HEK293 (cell line): Measurements from ENCODE around the gene RRP15.

Experiments
- CTCF ChIA-PET: fragments of 350-600 bp; formaldehyde crosslinking; extraction: SDS; loops from one replicate; lab custom pipeline; 2021; ENCODE audit warnings: antibody characterized with exemption; lab: Yijun Ruan, JAX
- POLR2A ChIA-PET: fragments of 300-600 bp; formaldehyde crosslinking; extraction: SDS; loops from one replicate; lab custom pipeline; 2020; ENCODE audit warnings: antibody characterized with exemption, inconsistent platforms; lab: Yijun Ruan, JAX
- H3K27ac ChIP-seq: fragments of 200-500 bp; sonication (Bioruptor generic); 2 replicates; pipeline ENCODE4 v1.5.1; 2014; ENCODE audit warnings: low read depth, low read length, control low read depth, inconsistent platforms; ENCODE audit errors: extremely low read depth
- H3K36me3 ChIP-seq, 2 experiments: fragments of 200-500 bp in 1 of 2; sonication (Bioruptor generic) in 1 of 2; 1 replicate in 1 of 2; 2 replicates in 1 of 2; pipeline ENCODE4 v1.5.1; 2014 to 2017; ENCODE audit warnings: inconsistent platforms in 2 of 2, low read length in 2 of 2; ENCODE audit not compliant: control insufficient read depth in 2 of 2, insufficient read depth in 1 of 2
- H3K4me1 ChIP-seq: fragments of 200-500 bp; sonication (Bioruptor generic); 2 replicates; pipeline ENCODE4 v1.5.1; 2014; ENCODE audit warnings: mild to moderate bottlenecking, low read length, inconsistent platforms; ENCODE audit not compliant: control insufficient read depth, insufficient read depth
- H3K4me3 ChIP-seq: 2 replicates; pipeline ENCODE4 v1.5.1; 2011; ENCODE audit warnings: low read depth, mild to moderate bottlenecking, control low read depth, low read length, moderate library complexity
- H3K9me3 ChIP-seq: fragments of 200-500 bp; sonication (Bioruptor generic); 2 replicates; pipeline ENCODE4 v1.5.1; 2014; ENCODE audit warnings: low read depth, low read length, inconsistent platforms; ENCODE audit not compliant: control insufficient read depth, insufficient read depth
- GFI1B ChIP-seq: fragments of 450-650 bp; formaldehyde crosslinking; IDR thresholded peaks from 2 replicates; pipeline ENCODE4 v1.5.1; 2016; ENCODE audit warnings: missing biosample characterization, missing genetic modification characterization
- GLIS1 ChIP-seq: fragments of 450-650 bp; formaldehyde crosslinking; IDR thresholded peaks from 2 replicates; pipeline ENCODE4 v1.5.1; 2016; ENCODE audit warnings: missing biosample characterization, missing genetic modification characterization
- RBAK ChIP-seq: fragments of 450-650 bp; formaldehyde crosslinking; IDR thresholded peaks from 2 replicates; pipeline ENCODE4 v1.5.1; 2016; ENCODE audit warnings: missing biosample characterization, missing genetic modification characterization
- SETDB1 ChIP-seq: IDR thresholded peaks from one replicate; pipeline ENCODE4 v1.6.1; 2017; ENCODE audit warnings: mild to moderate bottlenecking, low read length, moderate library complexity, mixed read lengths; ENCODE audit not compliant: insufficient read length
- SP3 ChIP-seq: fragments of 450-650 bp; formaldehyde crosslinking; IDR thresholded peaks from 2 replicates; pipeline ENCODE4 v1.5.1; 2016; ENCODE audit warnings: missing biosample characterization, missing genetic modification characterization
- TSHZ1 ChIP-seq: fragments of 450-650 bp; formaldehyde crosslinking; IDR thresholded peaks from 2 replicates; pipeline ENCODE4 v1.5.1; 2016; ENCODE audit warnings: missing biosample characterization, missing genetic modification characterization, borderline replicate concordance
- ZBTB10 ChIP-seq: fragments of 450-650 bp; formaldehyde crosslinking; IDR thresholded peaks from 2 replicates; pipeline ENCODE4 v1.5.1; 2016; ENCODE audit warnings: missing biosample characterization, missing genetic modification characterization
- ZEB2 ChIP-seq: fragments of 450-650 bp; formaldehyde crosslinking; IDR thresholded peaks from 2 replicates; pipeline ENCODE4 v1.5.1; 2016; ENCODE audit warnings: missing biosample characterization, missing genetic modification characterization
- ZFHX2 ChIP-seq: fragments of 450-650 bp; formaldehyde crosslinking; conservative IDR thresholded peaks from 2 replicates; pipeline ENCODE4 v1.5.1; 2016; ENCODE audit warnings: missing biosample characterization, missing genetic modification characterization
- ZFP3 ChIP-seq: fragments of 450-650 bp; formaldehyde crosslinking; IDR thresholded peaks from 2 replicates; pipeline ENCODE4 v1.5.1; 2016; ENCODE audit warnings: low read depth, missing biosample characterization, missing genetic modification characterization
- ZNF140 ChIP-seq: fragments of 450-650 bp; formaldehyde crosslinking; IDR thresholded peaks from 2 replicates; pipeline ENCODE4 v1.5.1; 2016; ENCODE audit warnings: missing biosample characterization, missing genetic modification characterization
- ZNF248 ChIP-seq: fragments of 450-650 bp; formaldehyde crosslinking; IDR thresholded peaks from 2 replicates; pipeline ENCODE4 v1.5.1; 2017; ENCODE audit warnings: missing biosample characterization, missing genetic modification characterization
- ZNF266 ChIP-seq: fragments of 450-650 bp; formaldehyde crosslinking; IDR thresholded peaks from 2 replicates; pipeline ENCODE4 v1.5.1; 2016; ENCODE audit warnings: missing biosample characterization, missing genetic modification characterization, low read depth
- ZNF341 ChIP-seq: fragments of 450-650 bp; formaldehyde crosslinking; IDR thresholded peaks from 2 replicates; pipeline ENCODE4; 2016; ENCODE audit warnings: low read depth, missing biosample characterization, missing genetic modification characterization
- ZNF423 ChIP-seq: fragments of 450-650 bp; formaldehyde crosslinking; IDR thresholded peaks from 2 replicates; pipeline ENCODE4 v1.5.1; 2016; ENCODE audit warnings: missing biosample characterization, missing genetic modification characterization
- ZNF626 ChIP-seq: fragments of 450-650 bp; sonication (Bioruptor Pico); formaldehyde crosslinking; IDR thresholded peaks from 2 replicates; pipeline ENCODE4 v1.5.1; 2018; ENCODE audit warnings: missing biosample characterization, missing genetic modification characterization, inconsistent platforms
- ZNF747 ChIP-seq: fragments of 450-650 bp; formaldehyde crosslinking; IDR thresholded peaks from 2 replicates; pipeline ENCODE4 v1.5.1; 2016; ENCODE audit warnings: missing biosample characterization, missing genetic modification characterization
- ZNF791 ChIP-seq: fragments of 450-650 bp; formaldehyde crosslinking; IDR thresholded peaks from 2 replicates; pipeline ENCODE4 v1.5.1; 2016; ENCODE audit warnings: missing biosample characterization, missing genetic modification characterization
- ZSCAN23 ChIP-seq: fragments of 450-650 bp; formaldehyde crosslinking; IDR thresholded peaks from 2 replicates; pipeline ENCODE4 v1.5.1; 2016; ENCODE audit warnings: missing biosample characterization, missing genetic modification characterization
- TF ChIP-seq, protein P1 (sequence below): fragments of 450-650 bp; formaldehyde crosslinking; IDR thresholded peaks from 2 replicates; pipeline ENCODE4; 2016; ENCODE audit warnings: missing biosample characterization, missing genetic modification characterization
- TF ChIP-seq, protein P2 (sequence below): fragments of 450-650 bp; formaldehyde crosslinking; conservative IDR thresholded peaks from 2 replicates; pipeline ENCODE4 v1.5.1; 2016; ENCODE audit warnings: low read depth, missing biosample characterization, missing genetic modification characterization
- TF ChIP-seq, protein P3 (sequence below): fragments of 450-650 bp; formaldehyde crosslinking; IDR thresholded peaks from 2 replicates; pipeline ENCODE4 v1.5.1; 2016; ENCODE audit warnings: missing biosample characterization, missing genetic modification characterization

The RRP15 gene

GRCh38 chr1:218376722-218377121 is 91.6 kb downstream of the RRP15 start:
- Histone ChIP-seq H3K36me3 (no peaks in the 10 kb centered on the region), H3K27ac (no peak overlapping the region; the same call in 1 of the 2 replicates), H3K4me1 (peaks cover 25% of the 10 kb centered on the region), H3K9me3 (no peaks in the 10 kb centered on the region), H3K4me3 (no peak overlapping the region)
- POLR2A ChIA-PET: interaction anchor here (1.0 to 1.8 kb wide), 3 partner anchors 13 to 31 kb away, joined by 3 to 11 read pairs (median 3); partner anchors contain the start of gene TGFB2
- CTCF ChIA-PET: interaction anchor here (0.7 to 1.4 kb wide), 4 partner anchors 9 to 532 kb away, joined by 3 to 6 read pairs (median 4); no protein-coding TSS in a partner anchor
- no peak for TF ChIP-seq ZBTB10 (tag by site-specific recombination)
- TF ChIP-seq, protein P1, sequence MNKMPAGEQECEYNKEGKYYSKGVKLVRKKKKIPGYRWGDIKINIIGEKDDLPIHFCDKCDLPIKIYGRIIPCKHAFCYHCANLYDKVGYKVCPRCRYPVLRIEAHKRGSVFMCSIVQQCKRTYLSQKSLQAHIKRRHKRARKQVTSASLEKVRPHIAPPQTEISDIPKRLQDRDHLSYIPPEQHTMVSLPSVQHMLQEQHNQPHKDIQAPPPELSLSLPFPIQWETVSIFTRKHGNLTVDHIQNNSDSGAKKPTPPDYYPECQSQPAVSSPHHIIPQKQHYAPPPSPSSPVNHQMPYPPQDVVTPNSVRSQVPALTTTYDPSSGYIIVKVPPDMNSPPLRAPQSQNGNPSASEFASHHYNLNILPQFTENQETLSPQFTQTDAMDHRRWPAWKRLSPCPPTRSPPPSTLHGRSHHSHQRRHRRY (tag by site-specific recombination): no peak
- TF ChIP-seq RBAK (tag by site-specific recombination): no peak
- TF ChIP-seq, protein P2, sequence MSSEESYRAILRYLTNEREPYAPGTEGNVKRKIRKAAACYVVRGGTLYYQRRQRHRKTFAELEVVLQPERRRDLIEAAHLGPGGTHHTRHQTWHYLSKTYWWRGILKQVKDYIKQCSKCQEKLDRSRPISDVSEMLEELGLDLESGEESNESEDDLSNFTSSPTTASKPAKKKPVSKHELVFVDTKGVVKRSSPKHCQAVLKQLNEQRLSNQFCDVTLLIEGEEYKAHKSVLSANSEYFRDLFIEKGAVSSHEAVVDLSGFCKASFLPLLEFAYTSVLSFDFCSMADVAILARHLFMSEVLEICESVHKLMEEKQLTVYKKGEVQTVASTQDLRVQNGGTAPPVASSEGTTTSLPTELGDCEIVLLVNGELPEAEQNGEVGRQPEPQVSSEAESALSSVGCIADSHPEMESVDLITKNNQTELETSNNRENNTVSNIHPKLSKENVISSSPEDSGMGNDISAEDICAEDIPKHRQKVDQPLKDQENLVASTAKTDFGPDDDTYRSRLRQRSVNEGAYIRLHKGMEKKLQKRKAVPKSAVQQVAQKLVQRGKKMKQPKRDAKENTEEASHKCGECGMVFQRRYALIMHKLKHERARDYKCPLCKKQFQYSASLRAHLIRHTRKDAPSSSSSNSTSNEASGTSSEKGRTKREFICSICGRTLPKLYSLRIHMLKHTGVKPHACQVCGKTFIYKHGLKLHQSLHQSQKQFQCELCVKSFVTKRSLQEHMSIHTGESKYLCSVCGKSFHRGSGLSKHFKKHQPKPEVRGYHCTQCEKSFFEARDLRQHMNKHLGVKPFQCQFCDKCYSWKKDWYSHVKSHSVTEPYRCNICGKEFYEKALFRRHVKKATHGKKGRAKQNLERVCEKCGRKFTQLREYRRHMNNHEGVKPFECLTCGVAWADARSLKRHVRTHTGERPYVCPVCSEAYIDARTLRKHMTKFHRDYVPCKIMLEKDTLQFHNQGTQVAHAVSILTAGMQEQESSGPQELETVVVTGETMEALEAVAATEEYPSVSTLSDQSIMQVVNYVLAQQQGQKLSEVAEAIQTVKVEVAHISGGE (tag by site-specific recombination): no peak
- no peak for TF ChIP-seq ZNF266
- TF ChIP-seq SETDB1: no peak
- TF ChIP-seq ZEB2: no peak
- TF ChIP-seq GLIS1 (tag by site-specific recombination): peak; percentile 26

DNA sequence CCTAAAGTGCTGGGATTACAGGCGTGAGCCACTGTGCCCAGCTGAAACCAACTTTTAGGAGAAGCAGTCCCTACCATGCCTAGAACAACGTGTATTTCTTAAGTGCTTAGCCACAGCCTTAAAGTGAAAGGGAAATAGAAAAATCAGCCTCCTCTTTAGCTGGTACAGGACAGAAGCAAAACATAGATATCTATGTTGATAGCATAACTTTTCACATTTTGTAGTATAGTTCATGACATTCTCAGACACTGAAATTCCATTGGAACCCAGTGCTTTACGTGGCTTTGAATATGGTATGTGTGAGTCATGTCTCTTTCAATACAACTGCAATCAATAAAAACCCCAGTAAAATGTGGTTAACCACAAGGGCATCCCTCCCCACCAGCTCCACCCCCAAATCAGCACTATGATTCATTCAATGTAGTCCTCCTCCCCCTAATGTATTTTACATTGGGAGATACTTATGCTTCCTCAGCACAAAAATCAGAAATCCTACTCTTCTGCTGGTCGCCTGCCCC is 92.1 kb downstream of the RRP15 start:
- POLR2A ChIA-PET: interaction anchor here (1.0 to 1.8 kb wide), 3 partner anchors 13 to 32 kb away, joined by 3 to 11 read pairs (median 3); partner anchors contain the start of gene TGFB2
- Histone ChIP-seq H3K9me3 (no peaks in the 10 kb centered on the region), H3K4me1 (peaks cover 25% of the 10 kb centered on the region), H3K36me3 (no peaks in the 10 kb centered on the region), H3K4me3 (peak overlapping the region; percentile 1; the same call in 1 of the 2 replicates), H3K27ac (no peak overlapping the region; the same call in 1 of the 2 replicates)
- CTCF ChIA-PET: interaction anchor here (0.6 to 1.4 kb wide), 4 partner anchors 9 to 230 kb away, joined by 3 to 6 read pairs (median 4); no protein-coding TSS in a partner anchor
- TF ChIP-seq RBAK (tag by site-specific recombination): no peak
- peak; percentile 61; the same call in 1 of the 2 replicates for TF ChIP-seq TSHZ1
- TF ChIP-seq GFI1B (tag by site-specific recombination): no peak
- no peak for TF ChIP-seq ZNF791 (tag by site-specific recombination)
- no peak for TF ChIP-seq ZSCAN23
- TF ChIP-seq ZFHX2 (tag by site-specific recombination): no peak; the same call in 1 of the 2 replicates
- no peak for TF ChIP-seq ZNF140 (tag by site-specific recombination)
- TF ChIP-seq SP3 (tag by site-specific recombination): peak; percentile 71
- TF ChIP-seq ZNF423 (tag by site-specific recombination): no peak
- 0 out of 2 replicates have a peak, but pooled peaks have one; percentile 52 for TF ChIP-seq ZNF341 (tag by site-specific recombination)
- no peak for TF ChIP-seq ZFP3 (tag by site-specific recombination)
- TF ChIP-seq ZNF747 (tag by site-specific recombination): no peak
- no peak for TF ChIP-seq ZNF248 (tag by site-specific recombination)
- TF ChIP-seq, protein P3, sequence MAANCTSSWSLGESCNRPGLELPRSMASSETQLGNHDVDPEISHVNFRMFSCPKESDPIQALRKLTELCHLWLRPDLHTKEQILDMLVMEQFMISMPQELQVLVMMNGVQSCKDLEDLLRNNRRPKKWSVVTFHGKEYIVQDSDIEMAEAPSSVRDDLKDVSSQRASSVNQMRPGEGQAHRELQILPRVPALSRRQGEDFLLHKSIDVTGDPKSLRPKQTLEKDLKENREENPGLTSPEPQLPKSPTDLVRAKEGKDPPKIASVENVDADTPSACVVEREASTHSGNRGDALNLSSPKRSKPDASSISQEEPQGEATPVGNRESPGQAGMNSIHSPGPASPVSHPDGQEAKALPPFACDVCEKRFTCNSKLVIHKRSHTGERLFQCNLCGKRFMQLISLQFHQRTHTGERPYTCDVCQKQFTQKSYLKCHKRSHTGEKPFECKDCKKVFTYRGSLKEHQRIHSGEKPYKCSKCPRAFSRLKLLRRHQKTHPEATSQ (tag by site-specific recombination): no peak
- no peak for TF ChIP-seq ZNF626 (tag by site-specific recombination)
